HuH-7.5 (cell line): Measurements from ENCODE around the gene WDR81.
A peak's percentile ranks its signal among the peaks of the same experiment; 100 is the strongest.
"Not testable (repeated sequence)": the region's sequence is repeated elsewhere in the genome, so short reads cannot be mapped to it uniquely, and the experiment has no call there.

Experiments used
- DNase-seq: peaks from one replicate; pipeline ENCODE4 v3.0.0; 2011; ENCODE audit warnings: low spot score

The WDR81 gene

DNA sequence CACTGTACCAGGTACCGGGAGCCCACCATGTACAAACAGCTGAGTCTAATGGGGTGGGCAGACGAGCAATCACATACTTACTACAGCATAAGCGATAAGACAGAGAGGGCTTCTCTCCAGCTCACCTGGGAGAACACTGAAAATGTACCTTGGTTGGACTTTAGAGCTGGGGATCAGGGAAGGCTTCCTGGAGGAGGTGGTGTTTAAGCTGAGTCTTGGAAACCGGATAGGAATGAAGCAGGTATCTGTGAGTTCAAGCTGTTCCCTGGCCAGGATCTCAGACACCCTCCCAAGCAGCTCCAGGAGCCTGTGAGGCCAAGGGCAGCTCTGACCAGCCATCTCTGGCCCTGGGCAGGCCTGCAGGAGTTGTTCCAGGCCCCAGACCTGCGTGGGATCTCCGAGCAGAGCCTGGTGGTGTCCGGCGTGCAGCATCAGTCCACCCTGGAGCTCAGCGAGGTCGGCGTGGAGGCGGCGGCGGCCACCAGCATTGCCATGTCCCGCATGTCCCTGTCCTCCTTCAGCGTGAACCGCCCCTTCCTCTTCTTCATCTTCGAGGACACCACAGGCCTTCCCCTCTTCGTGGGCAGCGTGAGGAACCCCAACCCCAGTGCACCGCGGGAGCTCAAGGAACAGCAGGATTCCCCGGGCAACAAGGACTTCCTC lies 29.4 kb downstream of the WDR81 start:
- DNase-seq, result no peak

DNA sequence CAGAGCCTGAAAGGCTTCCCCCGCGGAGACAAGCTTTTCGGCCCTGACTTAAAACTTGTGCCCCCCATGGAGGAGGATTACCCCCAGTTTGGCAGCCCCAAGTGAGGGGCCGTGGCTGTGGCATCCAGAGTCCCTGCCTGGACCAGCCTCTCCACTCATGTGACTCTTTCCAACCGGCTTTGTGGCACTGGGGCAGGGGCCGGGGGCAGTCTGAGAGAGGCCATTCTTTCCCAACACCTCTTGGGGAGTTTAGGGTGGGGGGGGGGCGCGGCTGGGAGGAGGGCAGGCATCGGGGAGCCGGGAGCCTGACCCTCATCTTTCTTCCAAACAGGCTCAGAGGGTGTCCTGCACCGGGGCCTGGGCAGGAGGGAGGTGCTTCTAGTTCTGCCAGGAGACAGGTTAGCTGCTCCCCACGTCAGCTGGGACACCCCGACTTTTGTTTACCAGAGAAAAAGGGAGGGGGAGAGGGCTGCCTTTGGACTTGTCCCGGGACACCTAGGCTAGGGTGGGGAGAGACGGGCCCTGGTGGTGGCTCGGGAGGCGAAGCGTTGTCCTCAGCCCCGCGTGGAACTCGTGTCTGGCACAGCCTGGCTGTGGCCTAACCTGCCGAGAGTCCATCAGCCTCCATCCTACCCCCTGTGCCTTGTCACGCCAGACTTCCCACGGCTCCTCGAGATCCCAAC lies 30.1 kb downstream of the WDR81 start:
- no peak for DNase-seq

DNA sequence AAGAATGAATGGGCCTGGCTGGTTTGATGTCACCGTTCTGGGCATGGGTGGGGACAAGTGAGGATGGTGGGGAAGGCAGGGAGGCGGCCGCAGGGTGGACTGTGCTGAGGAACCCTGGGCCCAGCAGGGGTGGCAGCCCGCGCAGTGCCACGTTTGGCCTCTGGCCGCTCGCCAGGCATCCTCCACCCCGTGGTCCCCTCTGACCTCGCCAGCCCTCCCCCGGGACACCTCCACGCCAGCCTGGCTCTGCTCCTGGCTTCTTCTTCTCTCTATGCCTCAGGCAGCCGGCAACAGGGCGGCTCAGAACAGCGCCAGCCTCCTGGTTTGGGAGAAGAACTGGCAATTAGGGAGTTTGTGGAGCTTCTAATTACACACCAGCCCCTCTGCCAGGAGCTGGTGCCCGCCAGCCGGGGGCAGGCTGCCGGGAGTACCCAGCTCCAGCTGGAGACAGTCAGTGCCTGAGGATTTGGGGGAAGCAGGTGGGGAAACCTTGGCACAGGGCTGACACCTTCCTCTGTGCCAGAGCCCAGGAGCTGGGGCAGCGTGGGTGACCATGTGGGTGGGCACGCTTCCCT lies 30.8 kb downstream of the WDR81 start:
- DNase-seq, result no peak

DNA sequence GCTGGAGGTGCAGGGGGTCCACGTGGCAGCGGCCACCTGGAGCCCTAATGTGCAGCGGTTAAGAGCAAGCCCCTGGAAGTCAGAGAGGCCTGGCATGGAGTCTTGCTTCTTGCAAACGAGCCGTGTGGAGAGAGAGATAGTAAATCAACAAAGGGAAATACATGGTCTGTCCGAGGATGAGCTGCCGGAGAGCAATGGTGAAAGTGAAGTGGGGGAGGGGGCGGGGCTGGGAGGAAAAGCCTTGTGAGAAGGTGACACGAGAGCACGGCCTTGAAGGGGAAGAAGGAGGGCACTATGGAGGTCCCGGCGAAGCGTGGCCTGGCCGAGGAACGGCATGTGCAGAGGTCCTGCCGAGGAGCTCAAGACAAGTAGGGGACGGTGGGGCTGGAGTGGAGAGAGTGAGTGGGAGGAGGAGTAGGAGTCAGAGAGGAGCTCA lies 31.3 kb downstream of the WDR81 start:
- DNase-seq, result no peak

DNA sequence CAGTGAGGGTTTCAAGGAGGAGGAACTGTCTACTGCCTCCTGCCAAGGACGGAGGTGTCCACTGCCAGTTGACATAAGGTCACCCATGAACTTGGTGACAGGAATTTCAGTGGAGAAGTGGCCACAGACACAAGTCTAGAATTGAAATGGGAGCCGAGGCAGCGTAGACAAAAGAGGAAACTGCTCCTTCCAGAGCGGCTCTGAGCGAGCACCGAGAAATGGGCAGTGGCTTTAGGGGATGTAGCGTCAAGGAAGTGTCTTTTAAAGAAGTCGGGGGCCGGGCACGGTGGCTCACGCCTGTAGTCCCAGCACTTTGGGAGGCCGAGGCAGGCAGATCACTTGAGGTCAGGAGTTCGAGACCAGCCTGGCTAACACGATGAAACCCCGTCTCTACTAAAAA lies 34.3 kb downstream of the WDR81 start:
- no peak for DNase-seq

DNA sequence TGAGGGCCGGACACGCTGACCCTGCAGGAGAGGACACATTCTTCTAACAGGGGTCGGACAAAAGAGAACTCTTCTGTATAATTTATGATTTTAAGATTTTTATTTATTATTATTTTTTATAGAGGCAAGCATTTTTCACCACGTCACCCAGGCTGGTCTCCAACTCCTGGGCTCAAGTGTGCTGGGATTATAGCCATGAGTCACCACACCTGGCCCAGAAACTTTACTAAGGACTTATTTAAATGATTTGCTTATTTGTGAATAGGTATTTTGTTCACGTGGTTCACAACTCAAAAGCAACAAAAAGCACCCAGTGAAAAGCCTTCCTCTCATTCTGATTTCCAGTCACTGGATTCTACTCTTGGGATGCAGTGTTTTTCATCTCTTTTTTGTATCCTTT lies 35.0 kb downstream of the WDR81 start:
- DNase-seq, result no peak

DNA sequence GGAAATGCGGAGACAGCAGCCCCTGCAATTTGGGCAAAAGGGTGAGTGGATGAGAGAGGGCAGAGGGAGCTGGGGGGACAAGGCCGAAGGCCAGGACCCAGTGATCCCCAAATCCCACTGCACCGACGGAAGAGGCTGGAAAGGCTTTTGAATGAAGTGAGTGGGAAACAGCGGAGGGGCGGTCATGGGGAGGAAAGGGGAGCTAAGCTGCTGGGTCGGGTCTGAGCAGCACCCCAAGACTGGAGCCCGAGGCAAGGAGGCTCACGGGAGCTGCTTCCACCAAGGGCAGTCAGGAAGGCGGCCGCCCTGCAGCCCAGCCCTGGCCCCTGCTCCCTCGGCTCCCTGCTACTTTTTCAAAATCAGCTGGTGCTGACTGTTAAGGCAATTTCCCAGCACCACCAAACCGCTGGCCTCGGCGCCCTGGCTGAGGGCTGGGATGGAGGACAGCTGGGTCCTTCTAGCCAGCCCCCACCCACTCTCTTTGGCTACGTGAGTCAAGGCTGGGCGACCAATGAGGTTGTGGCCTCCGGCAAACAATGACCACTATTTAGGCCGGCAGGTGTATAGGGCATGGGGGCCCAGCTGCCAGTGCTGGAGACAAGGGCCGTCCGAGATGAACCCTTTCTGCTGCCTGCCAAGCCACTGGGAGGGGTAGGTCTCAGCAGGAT lies 37.9 kb downstream of the WDR81 start:
- no peak for DNase-seq

DNA sequence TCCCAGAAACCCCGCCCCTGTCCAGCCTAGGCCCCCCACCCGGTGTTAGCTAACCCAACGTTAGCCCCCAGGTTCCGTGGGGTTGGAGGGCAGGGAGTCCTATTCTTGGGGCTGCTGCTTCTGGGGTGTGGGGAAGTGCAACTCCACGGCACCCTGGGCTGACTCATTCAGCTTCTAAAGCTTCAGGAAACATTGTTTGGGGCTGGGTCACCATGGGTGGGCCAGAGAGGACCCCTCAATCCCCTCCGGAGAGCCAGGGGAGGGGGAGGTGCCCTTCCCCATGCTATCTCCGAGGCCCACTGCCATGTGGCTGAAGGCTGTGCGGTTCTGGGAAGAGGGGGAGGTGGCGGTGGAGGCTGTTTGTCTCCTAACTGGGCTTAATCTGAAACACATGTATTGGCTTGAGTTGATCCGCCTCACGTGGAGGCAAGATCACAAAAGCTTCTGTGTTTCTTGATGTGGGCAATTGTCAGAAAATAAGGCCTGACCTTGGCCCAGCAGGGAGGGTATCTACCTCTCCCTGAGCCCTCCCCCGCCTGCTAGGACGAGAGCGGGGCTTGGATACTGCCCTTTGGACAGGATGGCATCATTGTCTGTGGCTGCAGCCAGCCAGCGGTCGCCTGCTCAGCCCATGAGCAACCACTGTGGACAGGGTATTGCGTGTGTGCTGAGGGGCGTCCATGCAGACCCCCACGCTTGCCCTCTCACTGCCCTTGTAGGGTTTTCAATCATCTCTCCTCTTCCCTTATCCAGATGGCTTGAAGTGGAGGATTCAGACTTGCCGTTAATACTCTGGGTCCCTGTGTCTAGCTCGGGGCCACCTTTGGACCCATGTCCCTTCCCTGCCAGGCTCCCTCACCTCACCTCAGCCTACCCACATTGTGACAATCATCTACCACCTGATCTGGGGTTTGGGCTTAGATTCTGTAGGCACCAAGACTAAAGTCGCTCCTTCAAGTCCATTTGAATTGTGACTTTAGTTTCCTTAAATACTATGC lies 38.7 kb downstream of the WDR81 start:
- DNase-seq, result peak; percentile 51

DNA sequence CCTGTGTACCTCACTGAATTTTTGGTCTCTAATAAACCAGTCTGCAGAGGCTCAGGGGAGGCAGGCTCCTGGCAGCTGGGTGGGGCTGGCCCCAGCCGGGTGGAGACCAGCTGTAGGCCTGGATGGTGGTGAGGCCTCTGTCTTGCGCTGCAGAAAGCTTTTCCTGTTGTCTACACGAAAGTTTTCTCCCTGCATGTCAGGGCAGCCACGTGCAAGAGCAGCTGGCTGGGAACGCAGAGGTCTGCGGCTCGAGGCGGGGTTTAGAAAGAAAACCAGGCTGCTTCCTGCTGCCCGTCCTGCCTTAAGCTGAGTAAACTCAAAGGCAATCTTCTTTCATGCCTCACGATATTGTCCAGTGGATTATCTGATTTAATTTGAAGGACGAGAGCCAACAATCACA lies 39.8 kb downstream of the WDR81 start:
- DNase-seq, result no peak

DNA sequence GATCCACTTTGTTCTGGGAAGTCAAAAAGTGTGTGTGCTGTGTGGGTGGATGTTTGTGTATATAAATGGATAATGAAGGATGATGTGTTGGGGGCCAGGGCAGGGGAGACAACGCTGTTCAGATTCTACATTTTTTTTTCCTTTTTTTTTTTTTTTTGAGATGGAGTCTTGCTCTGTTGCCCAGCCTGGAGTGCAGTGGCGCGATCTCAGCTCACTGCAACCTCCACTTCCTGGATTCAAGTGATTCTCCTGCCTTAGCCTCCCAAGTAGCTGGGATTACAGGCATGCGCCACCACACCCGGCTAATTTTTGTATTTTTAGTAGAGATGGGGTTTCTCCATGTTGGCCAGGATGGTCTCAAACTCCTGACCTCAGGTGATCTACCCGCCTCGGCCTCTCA lies 40.2 kb downstream of the WDR81 start:
- not testable (repeated sequence) for DNase-seq

DNA sequence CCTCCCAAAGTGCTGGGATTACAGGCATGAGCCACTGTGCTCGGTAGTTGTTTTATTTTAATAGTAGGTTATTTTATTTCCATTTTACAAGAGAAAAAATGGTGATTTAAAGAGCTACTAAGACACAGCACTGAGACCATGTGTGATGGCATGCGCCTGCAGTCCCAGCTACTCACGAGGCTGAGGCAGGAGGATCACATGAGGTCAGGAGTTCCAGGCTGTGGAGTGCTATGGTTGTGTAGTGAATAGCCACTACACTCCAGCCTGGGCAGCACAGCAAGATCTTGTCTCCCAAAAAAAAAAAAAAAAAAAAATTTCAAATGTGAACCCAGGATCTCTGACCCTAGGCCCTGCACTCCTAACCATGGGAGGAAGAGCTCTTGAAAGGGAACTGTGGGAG lies 41.1 kb downstream of the WDR81 start:
- no peak for DNase-seq

DNA sequence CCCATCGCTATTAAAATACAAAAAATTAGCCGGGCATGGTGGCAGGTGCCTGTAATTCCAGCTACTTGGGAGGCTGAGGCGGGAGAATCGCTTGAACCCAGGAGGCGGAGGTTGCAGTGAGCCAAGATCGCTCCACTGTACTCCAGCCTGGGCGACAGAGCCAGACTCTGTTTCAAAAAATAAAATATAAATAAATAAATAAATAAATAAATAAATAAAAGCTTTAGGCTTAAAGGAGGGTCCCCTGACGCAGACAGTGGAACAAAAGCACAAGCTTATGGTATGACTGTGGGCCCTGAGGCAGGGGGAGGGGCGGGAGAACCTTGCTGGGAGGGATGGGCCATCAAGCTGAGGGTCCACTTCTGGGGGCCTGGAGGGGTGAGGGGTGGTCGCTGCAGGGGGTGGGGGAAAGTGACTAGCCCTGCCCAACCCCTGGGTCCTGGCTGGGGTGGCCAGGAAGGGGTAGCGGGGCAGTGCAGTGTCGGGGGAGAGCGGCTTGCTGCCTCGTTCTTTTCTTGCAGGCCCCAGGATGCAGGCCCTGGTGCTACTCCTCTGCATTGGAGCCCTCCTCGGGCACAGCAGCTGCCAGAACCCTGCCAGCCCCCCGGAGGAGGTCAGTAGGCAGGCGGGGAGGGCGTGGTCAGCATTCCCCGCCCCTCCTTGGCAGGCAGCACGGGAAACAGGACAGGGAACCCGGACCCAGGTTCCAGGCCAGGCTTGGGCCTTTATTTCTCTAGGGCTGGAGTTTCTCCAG lies 42.1 kb downstream of the WDR81 start:
- DNase-seq, result no peak

DNA sequence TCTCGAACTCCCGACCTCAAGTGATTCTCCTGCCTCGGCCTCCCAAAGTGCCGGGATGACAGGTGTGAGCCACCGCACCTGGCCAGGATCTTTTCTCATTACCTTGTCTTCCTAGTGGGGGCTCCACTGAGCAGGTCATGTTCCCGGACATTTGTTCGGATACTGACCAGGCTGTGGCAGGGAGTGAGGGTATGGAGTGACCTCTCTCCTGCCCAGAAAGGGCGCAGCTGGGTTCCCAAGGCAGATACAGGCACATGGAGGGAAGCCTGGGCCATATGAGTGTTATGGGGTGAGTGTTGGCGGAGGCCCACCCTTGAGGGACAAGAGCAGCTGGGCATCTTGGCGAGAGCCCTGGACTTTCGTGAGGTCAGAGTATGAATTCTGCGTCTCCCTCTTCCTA lies 42.9 kb downstream of the WDR81 start:
- no peak for DNase-seq

DNA sequence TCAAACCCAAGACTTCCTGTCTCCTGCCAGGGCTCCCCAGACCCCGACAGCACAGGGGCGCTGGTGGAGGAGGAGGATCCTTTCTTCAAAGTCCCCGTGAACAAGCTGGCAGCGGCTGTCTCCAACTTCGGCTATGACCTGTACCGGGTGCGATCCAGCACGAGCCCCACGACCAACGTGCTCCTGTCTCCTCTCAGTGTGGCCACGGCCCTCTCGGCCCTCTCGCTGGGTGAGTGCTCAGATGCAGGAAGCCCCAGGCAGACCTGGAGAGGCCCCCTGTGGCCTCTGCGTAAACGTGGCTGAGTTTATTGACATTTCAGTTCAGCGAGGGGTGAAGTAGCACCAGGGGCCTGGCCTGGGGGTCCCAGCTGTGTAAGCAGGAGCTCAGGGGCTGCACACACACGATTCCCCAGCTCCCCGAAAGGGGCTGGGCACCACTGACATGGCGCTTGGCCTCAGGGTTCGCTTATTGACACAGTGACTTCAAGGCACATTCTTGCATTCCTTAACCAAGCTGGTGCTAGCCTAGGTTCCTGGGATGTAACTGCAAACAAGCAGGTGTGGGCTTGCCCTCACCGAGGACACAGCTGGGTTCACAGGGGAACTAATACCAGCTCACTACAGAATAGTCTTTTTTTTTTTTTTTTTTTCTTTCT lies 45.4 kb downstream of the WDR81 start:
- peak; percentile 52 for DNase-seq

DNA sequence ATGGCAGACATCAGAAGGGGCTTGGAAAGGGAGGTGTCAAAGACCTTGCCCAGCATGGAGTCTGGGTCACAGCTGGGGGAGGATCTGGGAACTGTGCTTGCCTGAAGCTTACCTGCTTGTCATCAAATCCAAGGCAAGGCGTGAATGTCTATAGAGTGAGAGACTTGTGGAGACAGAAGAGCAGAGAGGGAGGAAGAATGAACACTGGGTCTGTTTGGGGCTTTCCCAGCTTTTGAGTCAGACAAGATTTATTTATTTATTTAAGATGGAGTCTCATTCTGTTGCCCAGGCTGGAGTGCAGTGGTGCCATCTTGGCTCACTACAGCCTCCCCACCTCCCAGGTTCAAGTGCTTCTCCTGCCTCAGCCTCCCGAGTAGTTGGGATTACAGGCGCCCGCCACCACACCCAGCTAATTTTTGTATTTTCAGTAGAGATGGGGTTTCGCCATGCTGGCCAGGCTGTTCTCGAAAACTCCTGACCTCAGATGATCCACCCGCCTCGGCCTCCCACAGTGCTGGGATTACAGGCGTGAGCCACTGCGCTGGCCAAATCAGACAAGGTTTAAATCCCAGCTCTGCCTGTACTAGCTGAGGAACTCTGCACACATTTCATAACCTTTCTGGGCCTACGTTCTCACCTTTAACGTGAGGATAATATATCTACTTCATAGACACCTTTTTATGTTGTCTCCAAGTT lies 48.6 kb downstream of the WDR81 start:
- DNase-seq, result not testable (repeated sequence)

DNA sequence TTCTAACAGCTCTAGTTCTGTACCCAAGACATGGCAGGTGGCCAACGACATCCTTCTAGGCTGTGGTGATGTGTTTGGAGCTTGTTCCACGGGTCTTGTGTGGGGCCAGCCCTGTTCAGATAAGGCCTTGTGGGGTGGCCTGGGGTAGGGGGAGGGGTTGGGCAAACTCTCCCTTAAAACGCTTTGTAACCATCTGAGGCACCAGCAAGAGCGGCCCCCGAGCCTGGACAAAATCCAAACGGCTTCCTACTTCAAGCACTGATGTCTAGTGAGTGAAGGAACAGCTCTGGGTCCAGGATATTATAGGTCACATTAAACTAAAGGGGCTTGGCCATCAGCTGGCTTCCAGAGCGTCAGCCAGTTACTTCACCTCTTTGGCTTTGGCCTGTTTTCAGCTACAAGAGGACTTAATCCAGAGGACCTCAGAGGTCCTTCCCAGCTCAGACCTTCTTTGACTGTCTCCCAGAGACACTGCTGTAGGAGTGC lies 49.2 kb downstream of the WDR81 start:
- DNase-seq, result no peak

DNA sequence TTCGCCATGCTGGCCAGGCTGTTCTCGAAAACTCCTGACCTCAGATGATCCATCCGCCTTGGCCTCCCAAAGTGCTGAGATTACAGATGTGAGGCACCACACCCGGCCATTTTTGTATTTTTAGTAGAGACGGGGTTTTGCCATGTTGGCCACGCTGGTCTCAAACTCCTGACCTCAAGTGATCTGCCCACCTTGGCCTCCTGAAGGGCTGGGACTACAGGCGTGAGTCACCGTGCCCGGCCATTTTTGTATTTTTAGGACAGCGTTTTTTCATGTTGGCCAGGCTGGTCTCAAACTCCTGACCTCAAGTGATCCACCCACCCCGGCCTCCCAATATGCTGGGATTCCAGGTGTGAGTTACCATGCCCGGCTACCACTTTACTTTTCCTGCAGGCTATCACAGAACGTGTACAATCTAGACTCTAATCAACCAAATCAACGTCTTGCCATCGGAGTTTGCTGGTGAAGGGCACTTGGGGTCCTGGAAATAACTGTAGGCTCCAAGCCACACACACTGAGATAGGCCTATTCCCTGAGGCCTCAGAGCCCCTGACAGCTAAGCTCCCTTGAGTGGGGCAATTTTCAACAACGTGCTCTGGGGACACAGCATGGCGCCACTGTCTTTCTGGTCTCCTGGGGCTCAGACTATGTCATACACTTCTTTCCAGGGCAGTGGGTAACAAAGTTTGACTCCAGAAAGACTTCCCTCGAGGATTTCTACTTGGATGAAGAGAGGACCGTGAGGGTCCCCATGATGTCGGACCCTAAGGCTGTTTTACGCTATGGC lies 50.1 kb downstream of the WDR81 start:
- no peak for DNase-seq

DNA sequence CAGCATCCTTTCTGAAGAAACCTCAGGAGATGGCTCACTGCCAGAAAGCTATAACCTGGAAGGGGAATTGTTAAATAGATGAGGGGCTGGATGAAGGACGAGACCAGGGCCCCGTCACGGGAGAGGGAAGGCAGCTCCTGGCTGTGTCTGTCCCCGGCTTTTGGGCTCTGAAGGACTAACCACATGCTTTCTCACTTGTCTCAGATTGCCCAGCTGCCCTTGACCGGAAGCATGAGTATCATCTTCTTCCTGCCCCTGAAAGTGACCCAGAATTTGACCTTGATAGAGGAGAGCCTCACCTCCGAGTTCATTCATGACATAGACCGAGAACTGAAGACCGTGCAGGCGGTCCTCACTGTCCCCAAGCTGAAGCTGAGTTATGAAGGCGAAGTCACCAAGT lies 51.8 kb downstream of the WDR81 start:
- no peak for DNase-seq

DNA sequence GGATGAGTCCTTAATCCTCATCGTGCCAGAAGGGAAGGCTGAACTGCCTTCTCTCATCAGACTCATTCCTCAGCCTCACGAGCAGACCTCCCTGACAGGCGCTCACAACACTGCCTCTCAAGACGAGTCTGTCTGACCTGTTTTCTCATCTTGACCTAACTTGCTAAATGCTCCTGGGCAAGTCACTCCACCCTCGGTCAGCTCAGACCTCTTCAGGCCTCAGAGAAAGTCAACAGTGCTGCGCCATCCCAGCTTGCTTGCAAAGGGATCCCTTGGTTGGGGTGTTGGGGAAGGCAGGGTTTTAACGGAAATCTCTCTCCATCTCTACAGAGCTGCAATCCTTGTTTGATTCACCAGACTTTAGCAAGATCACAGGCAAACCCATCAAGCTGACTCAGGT lies 52.4 kb downstream of the WDR81 start:
- DNase-seq, result no peak
